ENCODE measurements around the gene CPT1A.

DNA sequence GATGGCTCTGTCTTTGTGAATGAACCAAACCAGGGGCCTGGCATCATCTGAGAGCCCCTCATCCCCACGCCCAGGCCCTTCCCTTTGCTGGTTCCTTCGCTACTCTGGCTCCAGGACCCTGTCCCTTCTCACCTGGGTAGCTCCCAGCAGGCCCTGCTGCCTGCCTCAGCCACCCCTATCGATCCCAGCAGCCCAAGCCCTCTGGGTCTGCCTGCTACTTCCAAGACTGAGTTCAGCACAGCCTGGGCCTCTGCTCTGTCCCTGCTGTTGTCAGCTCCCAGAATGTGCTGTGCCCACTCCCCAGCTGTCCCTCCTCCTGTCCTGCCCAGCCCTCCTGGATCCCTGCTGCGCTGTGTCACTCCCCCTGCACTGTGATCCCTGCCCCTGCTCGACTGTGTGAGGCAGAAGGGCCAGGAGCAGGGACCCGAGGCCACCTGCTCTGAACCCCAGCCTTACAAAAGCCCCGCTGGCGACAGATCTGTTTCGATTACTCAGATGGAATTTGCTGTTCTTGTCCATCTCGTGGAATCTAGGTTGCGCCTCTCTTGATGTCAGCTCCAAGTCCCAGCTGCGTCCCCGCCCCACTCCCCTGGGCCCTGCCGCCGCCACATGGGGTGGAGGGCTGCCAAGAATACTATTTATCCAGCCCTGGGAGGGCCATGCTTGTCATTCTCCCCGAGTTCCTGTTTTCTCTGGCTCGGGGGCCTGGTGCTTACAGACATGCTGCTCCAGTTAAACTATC, 48.9 kb upstream of the CPT1A start:
- TF ChIP-seq POLR2A (IDR thresholded peaks at IDR 0.05) = no peak
- TF ChIP-seq, protein P1, sequence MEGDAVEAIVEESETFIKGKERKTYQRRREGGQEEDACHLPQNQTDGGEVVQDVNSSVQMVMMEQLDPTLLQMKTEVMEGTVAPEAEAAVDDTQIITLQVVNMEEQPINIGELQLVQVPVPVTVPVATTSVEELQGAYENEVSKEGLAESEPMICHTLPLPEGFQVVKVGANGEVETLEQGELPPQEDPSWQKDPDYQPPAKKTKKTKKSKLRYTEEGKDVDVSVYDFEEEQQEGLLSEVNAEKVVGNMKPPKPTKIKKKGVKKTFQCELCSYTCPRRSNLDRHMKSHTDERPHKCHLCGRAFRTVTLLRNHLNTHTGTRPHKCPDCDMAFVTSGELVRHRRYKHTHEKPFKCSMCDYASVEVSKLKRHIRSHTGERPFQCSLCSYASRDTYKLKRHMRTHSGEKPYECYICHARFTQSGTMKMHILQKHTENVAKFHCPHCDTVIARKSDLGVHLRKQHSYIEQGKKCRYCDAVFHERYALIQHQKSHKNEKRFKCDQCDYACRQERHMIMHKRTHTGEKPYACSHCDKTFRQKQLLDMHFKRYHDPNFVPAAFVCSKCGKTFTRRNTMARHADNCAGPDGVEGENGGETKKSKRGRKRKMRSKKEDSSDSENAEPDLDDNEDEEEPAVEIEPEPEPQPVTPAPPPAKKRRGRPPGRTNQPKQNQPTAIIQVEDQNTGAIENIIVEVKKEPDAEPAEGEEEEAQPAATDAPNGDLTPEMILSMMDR (IDR thresholded peaks at IDR 0.05 in 4 of 5, conservative IDR thresholded peaks at IDR 0.05 in 1 of 5) = no peak
